HepG2 (cell line): Measurements from ENCODE around the gene PIP4K2B. TPM values are rescaled to one million over a fixed set of nuclear protein-coding genes. Genes with fewer than 3 reads are reported as not detected.
A peak's percentile ranks its signal among the peaks of the same experiment; 100 is the strongest.

ENCODE experiments used
- ATF1 ChIP-seq: IDR thresholded peaks from 2 replicates; pipeline ENCODE4 v1.6.1; 2016; ENCODE audit warnings: mild to moderate bottlenecking, control low read depth
- CBFB ChIP-seq: sonication (generic); formaldehyde crosslinking; IDR thresholded peaks from 2 replicates; pipeline ENCODE4 v1.4.0; 2020; ENCODE audit warnings: missing genetic modification reagents
- FLYWCH1 ChIP-seq: sonication (generic); formaldehyde crosslinking; IDR thresholded peaks from 2 replicates; pipeline ENCODE4 v1.8.1; 2023; ENCODE audit warnings: mild to moderate bottlenecking, missing genetic modification reagents
- KLF6 ChIP-seq: IDR thresholded peaks from 2 replicates; pipeline ENCODE4 v1.8.0; 2016; ENCODE audit warnings: missing biosample characterization, missing genetic modification reagents
- MAZ ChIP-seq, 2 experiments: sonication (generic) in 1 of 2; formaldehyde crosslinking in 1 of 2; IDR thresholded peaks; 2 replicates each; pipeline versions ENCODE4 v1.5.0 to v1.6.1; 2012 to 2020; ENCODE audit warnings: low read depth in 2 of 2, mild to moderate bottlenecking in 2 of 2, borderline replicate concordance in 1 of 2, improper control_type of control experiment in 1 of 2, low read length in 1 of 2, missing genetic modification reagents in 1 of 2, moderate library complexity in 1 of 2
- MBNL3 ChIP-seq: fragments of 250-450 bp; sonication (Bioruptor Pico); conservative IDR thresholded peaks from 2 replicates; pipeline ENCODE4 v1.8.0; 2022; ENCODE audit warnings: mild to moderate bottlenecking, inconsistent platforms
- MXD4 ChIP-seq: IDR thresholded peaks from 2 replicates; pipeline ENCODE4 v1.6.1; 2016; ENCODE audit warnings: mild to moderate bottlenecking, missing biosample characterization, missing genetic modification reagents
- REPIN1 ChIP-seq: sonication (generic); formaldehyde crosslinking; IDR thresholded peaks from 2 replicates; pipeline ENCODE4 v1.8.0; 2022; ENCODE audit warnings: missing genetic modification reagents, low read depth, mild to moderate bottlenecking, borderline replicate concordance
- RXRB ChIP-seq: IDR thresholded peaks from 2 replicates; pipeline ENCODE4 v1.6.1; 2016; ENCODE audit warnings: borderline replicate concordance, missing genetic modification reagents, missing compliant biosample characterization
- SOX6 ChIP-seq, 2 experiments: fragments of 450-650 bp in 1 of 2; sonication (generic) in 1 of 2; formaldehyde crosslinking in 1 of 2; IDR thresholded peaks; 2 replicates each; pipeline versions ENCODE4 v1.4.0 to v1.6.1; 2017 to 2020; ENCODE audit warnings: antibody characterized with exemption in 1 of 2, mild to moderate bottlenecking in 1 of 2, missing genetic modification reagents in 1 of 2
- WIZ ChIP-seq: sonication (generic); formaldehyde crosslinking; IDR thresholded peaks from 2 replicates; pipeline ENCODE4 v1.5.1; 2020; ENCODE audit warnings: mild to moderate bottlenecking, missing genetic modification reagents
- ZNF672 ChIP-seq: sonication (generic); formaldehyde crosslinking; IDR thresholded peaks from 2 replicates; pipeline ENCODE4 v1.8.1; 2022; ENCODE audit warnings: missing genetic modification reagents
- ZNF768 ChIP-seq: sonication (generic); formaldehyde crosslinking; IDR thresholded peaks from 2 replicates; pipeline ENCODE4 v1.4.0; 2020; ENCODE audit warnings: missing genetic modification reagents
- polyA plus RNA-seq, 8 experiments: library from polyadenylated mRNA; depleted of rRNA in 3 of 8; stranded (reverse) in 7 of 8; unstranded in 1 of 8; fragments of >200 nt; fragmentation: Illumina TruSeq in 4 of 8; extraction: Trizol in 4 of 8; gene quantifications; 2 replicates each; pipeline versions ENCODE4 v1.2.1 to v1.2.3, GENCODE V29; 2011 to 2016; ENCODE audit warnings: low read depth in 4 of 8, missing spikeins in 1 of 8, mixed read lengths in 1 of 8; ENCODE audit not compliant: insufficient read depth in 1 of 8
- total RNA-seq, 5 experiments: library from RNA; depleted of rRNA; stranded (reverse); fragments of >200 nt; fragmentation: Illumina TruSeq; extraction: Trizol; gene quantifications; 2 replicates each; pipeline ENCODE4 v1.2.3, GENCODE V29; 2016; ENCODE audit warnings: low read depth in 1 of 5
- TF ChIP-seq, protein P1 (sequence below): sonication (generic); formaldehyde crosslinking; IDR thresholded peaks from 2 replicates; pipeline ENCODE4 v1.4.0; 2020; ENCODE audit warnings: mild to moderate bottlenecking, missing genetic modification reagents
- TF ChIP-seq, protein P2 (sequence below): sonication (generic); formaldehyde crosslinking; IDR thresholded peaks from 2 replicates; pipeline ENCODE4 v1.5.1; 2020; ENCODE audit warnings: missing genetic modification reagents, mild to moderate bottlenecking, borderline replicate concordance
- TF ChIP-seq, protein P3 (sequence below): sonication (generic); formaldehyde crosslinking; IDR thresholded peaks from 2 replicates; pipeline ENCODE4 v1.4.0; 2020; ENCODE audit warnings: missing genetic modification reagents, borderline replicate concordance

PIP4K2B gene
- total and polyA plus RNA-seq, 2 of the 13 experiments (the other 11 are each of a cell fraction or from before 2014, with no cell fraction given) = 20.4 to 54.0 TPM

DNA sequence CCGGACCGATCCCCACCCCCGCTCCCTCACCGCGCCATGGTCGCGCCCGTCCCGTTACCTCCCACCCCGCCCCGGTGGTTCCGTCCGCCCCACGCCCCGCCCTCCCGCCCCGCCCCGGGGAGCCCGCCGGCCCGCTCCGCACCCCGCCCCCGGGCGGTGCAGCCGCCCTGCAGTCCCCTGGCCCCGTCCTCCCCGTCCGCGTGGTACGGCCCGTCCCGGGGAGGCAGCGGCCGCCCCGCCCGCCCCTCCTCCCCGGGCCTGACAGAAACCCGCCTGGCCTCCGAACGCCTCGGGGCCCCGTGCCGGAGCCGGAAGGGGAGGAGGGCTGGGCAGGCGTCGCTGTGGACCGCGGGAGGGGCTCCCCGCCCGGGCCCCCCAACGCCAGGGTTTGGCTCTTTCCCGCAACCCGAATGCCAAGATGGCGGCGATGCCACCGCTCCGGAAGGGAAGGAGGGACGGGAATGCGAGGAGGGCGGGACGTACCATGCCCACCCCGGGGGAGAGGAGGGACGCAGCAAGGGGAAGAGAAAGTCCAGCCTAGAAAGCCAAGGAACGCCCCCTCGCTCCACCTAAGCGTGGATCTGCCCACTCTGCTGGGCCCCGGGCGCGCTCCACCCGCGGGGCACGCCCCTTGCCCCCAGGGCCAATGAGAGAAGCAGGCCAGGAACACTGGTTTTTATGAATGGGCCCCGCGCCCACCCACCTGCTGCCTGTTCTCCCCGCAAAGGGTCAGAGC, at the start of gene PIP4K2B (continued):
- TF ChIP-seq ZNF672 (CRISPR knock-in tag) (no peak), CBFB (CRISPR knock-in tag) (peak; percentile 93), MXD4 (peak; percentile 90), SOX6 (IDR thresholded peaks at IDR 0.05) (no peak), SOX6 (CRISPR knock-in tag; IDR thresholded peaks at IDR 0.05) (peak; percentile 69), FLYWCH1 (CRISPR knock-in tag) (no peak), ZNF768 (CRISPR knock-in tag) (no peak), MBNL3 (no peak), KLF6 (CRISPR knock-in tag) (peak; percentile 47; the same call in 1 of the 2 replicates), ATF1 (CRISPR knock-in tag) (no peak), WIZ (no peak; the same call in 1 of the 2 replicates), REPIN1 (CRISPR knock-in tag) (peak; percentile 90), RXRB (peak; percentile 65; the same call in 1 of the 2 replicates), MAZ (IDR thresholded peaks at IDR 0.05; ENCODE audit: borderline replicate concordance, low read depth, low read length) (peak; percentile 87), MAZ (CRISPR knock-in tag; IDR thresholded peaks at IDR 0.05; ENCODE audit: low read depth) (peak; percentile 95)
- TF ChIP-seq, protein P1, sequence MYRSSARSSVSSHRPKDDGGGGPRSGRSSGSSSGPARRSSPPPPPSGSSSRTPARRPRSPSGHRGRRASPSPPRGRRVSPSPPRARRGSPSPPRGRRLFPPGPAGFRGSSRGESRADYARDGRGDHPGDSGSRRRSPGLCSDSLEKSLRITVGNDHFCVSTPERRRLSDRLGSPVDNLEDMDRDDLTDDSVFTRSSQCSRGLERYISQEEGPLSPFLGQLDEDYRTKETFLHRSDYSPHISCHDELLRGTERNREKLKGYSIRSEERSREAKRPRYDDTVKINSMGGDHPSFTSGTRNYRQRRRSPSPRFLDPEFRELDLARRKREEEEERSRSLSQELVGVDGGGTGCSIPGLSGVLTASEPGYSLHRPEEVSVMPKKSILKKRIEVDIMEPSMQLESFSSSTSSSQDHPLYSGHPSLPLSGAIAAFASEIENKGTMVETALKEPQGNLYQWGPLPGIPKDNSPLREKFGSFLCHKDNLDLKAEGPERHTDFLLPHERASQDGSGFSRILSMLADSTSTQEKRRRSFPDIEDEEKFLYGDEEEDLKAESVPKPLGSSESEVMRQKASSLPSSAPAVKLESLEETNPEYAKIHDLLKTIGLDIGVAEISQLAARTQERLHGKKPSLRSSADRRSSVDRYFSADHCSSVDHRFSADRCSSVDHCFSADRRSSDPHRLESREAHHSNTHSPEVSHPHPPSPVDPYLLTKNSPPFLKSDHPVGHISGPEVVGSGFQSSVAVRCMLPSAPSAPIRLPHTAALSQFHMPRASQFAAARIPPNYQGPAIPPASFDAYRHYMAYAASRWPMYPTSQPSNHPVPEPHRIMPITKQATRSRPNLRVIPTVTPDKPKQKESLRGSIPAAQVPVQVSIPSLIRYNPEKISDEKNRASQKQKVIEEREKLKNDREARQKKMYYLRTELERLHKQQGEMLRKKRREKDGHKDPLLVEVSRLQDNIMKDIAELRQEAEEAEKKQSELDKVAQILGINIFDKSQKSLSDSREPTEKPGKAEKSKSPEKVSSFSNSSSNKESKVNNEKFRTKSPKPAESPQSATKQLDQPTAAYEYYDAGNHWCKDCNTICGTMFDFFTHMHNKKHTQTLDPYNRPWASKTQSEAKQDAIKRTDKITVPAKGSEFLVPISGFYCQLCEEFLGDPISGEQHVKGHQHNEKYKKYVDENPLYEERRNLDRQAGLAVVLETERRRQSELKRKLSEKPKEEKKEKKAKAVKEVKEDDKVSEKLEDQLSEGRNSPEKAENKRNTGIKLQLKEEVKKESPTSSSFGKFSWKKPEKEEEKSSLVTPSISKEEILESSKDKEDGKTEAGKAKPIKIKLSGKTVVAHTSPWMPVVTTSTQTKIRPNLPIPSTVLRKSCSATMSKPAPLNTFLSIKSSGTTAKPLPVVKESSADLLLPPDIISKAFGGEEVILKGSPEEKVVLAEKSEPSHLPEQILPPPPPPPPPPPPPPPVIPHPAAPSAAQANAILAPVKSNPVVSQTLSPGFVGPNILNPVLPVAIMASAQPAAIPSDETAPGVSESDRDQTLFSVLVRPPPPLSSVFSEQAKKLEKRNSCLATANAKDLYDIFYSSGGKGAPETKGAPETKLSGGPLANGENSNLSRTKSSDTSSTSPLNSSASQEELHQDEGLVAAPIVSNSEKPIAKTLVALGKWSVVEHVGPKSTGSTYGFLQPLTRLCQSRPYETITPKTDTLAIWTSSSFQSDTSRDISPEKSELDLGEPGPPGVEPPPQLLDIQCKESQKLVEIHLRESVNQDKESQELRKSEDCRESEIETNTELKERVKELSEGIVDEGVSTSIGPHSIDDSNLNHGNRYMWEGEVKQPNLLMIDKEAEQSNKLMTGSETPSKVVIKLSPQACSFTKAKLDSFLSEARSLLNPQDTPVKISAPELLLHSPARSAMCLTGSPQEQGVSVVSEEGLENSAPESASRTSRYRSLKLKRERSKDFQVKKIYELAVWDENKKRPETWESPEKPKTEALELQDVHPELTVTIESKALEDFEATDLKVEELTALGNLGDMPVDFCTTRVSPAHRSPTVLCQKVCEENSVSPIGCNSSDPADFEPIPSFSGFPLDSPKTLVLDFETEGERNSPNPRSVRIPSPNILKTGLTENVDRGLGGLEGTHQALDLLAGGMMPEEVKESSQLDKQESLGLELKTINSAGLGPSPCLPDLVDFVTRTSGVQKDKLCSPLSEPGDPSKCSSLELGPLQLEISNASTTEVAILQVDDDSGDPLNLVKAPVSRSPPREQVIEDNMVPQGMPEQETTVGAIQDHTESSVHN (CRISPR knock-in tag) = peak; percentile 39; the same call in 1 of the 2 replicates
- TF ChIP-seq, protein P2, sequence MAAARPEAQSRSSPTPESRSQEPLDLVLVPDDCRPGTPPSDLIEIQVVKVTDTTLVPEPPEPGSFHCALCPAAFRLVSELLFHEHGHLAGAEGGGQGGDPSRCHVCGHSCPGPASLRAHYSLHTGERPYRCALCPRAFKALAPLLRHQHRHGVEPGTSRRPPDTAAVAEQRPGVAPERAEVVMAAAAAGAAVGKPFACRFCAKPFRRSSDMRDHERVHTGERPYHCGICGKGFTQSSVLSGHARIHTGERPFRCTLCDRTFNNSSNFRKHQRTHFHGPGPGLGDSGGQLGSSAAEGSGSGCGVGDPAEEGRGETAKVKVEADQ (CRISPR knock-in tag) = peak; percentile 35; the same call in 1 of the 2 replicates
- TF ChIP-seq, protein P3, sequence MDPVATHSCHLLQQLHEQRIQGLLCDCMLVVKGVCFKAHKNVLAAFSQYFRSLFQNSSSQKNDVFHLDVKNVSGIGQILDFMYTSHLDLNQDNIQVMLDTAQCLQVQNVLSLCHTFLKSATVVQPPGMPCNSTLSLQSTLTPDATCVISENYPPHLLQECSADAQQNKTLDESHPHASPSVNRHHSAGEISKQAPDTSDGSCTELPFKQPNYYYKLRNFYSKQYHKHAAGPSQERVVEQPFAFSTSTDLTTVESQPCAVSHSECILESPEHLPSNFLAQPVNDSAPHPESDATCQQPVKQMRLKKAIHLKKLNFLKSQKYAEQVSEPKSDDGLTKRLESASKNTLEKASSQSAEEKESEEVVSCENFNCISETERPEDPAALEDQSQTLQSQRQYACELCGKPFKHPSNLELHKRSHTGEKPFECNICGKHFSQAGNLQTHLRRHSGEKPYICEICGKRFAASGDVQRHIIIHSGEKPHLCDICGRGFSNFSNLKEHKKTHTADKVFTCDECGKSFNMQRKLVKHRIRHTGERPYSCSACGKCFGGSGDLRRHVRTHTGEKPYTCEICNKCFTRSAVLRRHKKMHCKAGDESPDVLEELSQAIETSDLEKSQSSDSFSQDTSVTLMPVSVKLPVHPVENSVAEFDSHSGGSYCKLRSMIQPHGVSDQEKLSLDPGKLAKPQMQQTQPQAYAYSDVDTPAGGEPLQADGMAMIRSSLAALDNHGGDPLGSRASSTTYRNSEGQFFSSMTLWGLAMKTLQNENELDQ (CRISPR knock-in tag) = no peak
